Testis (tissue), 2 donors: Measurements from ENCODE around the gene ORM2.

Experiments
- CTCF ChIP-seq, 3 experiments: fragments of 450-650 bp in 2 of 3; fragments of 200-600 bp in 1 of 3; sonication (generic) in 1 of 3; IDR thresholded peaks; one replicate each; pipeline ENCODE4 v1.5.1; 2016 to 2019; ENCODE audit warnings: antibody characterized with exemption in 3 of 3, mild to moderate bottlenecking in 2 of 3, moderate library complexity in 1 of 3
- POLR2A ChIP-seq: fragments of 450-650 bp; IDR thresholded peaks from one replicate; pipeline ENCODE4 v1.6.1; 2017; ENCODE audit warnings: antibody characterized with exemption, mild to moderate bottlenecking, moderate library complexity

- TF ChIP-seq CTCF (IDR thresholded peaks at IDR 0.05): no peak
- TF ChIP-seq POLR2A: no peak
Observed at GRCh38 chr9:114378883-114379282, 49.2 kb downstream of the ORM2 start.
